Measurements from ENCODE around the gene RNF182.
"Not testable (repeated sequence)": the region's sequence is repeated elsewhere in the genome, so short reads cannot be mapped to it uniquely, and the experiment has no call there.

The RNF182 gene, protein sequence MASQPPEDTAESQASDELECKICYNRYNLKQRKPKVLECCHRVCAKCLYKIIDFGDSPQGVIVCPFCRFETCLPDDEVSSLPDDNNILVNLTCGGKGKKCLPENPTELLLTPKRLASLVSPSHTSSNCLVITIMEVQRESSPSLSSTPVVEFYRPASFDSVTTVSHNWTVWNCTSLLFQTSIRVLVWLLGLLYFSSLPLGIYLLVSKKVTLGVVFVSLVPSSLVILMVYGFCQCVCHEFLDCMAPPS

DNA sequence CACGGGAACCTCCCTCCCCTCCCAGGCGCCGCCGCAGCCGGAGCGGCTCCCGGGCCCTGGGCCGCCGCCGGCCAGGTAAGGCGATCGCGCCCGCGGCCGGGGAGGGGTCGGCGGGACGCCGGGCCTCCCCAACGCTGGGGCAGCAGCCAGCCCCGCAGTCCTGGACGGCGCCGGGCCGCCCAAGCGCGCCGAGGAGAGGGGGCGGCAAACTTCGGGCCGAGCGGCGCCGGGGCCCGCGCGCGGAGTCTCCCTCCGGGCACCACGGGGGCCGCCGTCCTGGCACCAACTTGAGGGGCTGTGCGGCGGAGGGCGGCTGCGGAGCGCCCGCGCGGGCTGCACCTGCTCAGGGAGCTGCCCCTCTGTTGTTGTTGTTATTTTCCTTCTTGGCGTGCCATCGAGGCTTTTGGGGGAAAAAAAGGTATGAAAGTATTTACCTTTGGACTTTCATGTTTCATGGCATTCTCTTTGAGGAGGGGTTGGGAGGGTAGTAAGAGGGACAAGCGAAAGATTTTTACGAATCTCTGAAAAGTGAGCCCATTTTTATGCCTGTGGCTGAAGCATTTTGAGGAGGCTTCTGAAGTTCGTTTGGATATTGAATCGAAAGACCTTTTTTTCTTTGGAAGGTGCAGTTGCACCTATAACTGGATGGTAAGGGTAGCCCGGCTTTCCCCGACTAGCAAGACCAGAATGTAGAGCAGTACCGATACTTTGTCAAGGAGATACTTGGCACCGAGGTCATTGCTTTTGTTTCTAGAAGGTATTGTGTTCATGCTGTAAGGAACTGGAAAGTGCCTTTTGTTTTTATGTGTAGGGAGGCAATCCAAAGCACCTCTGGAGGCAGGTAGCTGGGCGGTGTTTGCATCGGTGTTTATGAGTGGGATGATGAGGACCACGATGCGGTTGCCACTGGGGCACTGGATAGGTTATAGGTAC, at the start of gene RNF182:
RNF182 (plus strand) TSS at position 4 of the 933 bp plus-strand sequence. CDS start 52,168 bp downstream, outside the sequence.
- no peak for DNase-seq

DNA sequence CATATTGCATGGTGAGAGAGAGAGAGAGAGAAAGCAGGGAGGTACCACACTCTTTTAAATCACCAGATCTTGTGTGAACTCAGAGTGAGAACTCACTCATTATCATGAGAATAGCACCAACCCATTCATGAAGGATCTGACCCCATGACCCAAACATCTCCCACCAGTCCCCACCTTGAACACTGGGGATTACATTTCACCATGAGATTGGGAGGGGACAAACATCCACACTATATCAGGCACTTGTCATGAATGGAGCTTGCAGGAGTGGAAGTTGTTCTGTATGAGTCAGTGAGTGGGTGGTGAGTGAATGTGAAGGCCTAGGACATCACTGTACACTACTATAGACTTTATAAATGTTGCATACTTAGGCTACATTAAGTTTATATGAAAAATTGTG, 47.7 kb upstream of the RNF182 start:
- no peak for DNase-seq

DNA sequence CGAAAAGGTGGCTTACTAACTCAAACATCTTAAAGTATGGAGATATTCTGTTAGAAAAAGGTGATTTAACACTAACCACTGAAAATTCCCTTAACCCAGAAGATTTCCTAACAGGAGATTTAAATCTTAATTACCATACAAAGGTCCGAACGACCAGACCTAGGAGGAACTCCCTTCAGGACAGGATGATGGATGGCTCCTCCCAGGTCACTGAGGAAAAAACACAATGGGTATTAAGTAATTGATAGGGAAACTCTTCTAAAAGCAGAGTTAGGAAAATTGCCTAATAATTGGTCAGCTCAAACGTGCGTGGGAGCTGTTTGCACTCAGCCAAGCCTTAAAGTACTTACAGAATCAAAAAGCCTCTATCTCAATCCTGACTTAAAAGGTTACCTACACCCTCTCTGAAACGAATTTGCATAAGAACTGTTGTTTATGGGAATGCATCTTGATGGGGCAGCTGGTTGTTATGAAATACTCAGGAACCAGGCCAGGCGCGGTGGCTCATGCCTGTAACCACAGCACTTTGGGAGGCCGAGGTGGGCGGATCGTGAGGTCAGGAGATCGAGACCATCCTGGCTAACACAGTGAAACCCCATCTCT, 44.6 kb upstream of the RNF182 start:
- not testable (repeated sequence) for DNase-seq

DNA sequence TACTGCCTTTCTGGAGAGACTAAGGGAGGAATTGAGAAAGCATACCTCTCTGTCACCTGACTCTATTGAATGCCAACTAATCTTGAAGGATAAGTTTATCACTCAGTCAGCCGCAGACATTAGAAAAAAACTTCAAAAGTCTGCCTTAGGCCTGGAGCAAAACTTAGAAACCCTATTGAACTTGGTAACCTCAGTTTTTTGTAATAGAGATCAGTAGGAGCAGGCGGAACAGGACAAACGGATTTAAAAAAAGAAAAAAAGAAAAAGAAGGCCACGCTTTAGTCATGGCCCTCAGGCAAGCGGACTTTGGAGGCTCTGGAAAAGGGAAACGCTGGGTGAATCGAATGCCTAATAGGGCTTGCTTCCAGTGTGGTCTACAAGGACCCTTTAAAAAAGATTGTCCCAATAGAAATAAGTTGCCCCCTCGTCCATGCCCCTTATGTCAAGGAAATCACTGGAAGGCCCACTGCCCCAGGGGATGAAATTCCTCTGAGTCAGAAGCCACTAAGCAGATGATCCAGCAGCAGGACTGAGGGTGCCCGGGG, 43.1 kb upstream of the RNF182 start:
- no peak for DNase-seq

DNA sequence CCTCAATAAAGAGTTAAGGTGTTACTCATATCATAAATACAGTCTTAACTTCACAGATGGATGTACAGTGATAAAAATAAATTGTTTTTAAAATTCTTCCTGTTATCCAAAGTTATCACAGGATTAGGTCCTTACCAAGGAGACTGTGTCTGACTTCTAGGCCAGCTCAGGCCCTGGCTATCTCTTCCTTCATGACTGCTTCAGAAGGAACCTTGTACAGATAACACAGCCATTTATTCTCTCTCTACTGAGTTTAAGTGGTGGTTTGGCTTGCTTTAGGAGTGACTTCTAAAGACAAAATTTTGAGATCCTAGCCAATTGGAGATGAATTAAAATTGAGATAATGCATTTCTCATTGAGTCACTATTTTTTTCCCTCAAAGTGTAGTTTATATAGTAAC, 40.8 kb upstream of the RNF182 start:
- no peak for DNase-seq

DNA sequence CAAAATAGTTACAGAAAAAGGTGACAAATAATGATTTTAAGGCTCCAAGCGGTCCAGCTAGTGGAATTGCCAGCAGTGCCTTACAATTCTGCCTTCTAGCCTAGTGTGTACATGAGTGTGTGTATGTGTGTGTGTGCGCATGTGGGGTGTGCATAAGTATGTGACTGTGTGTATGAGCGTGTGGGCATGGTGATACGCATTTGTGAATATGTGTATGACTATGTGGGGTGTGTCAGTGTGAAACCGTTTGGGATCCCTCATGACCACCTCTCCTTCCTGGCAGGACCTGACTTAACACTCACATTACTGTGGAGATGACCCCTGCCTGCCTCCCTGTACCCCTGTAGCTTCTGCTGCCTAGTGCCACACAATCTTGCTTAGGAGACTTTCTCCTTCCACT, 40.4 kb upstream of the RNF182 start:
- no peak for DNase-seq

DNA sequence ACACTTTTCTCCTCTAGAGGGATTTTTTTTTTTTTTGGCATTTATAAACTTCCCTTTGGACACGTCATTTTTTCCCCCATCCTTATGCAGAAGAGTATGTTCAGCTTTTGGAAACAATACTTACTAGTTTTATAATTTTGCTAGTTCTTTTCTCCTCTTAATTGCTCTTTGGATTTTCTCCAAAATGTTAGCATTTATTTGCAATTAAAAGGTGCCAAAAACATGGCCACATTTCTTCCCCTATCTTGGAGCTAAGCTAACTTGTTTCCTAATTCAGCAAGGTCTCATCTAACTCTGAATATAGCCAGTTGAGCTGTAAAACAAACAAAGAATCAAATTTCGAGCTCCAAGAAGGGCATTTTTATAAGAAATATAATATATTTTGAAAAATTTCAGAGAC, 39.2 kb upstream of the RNF182 start:
- no peak for DNase-seq

DNA sequence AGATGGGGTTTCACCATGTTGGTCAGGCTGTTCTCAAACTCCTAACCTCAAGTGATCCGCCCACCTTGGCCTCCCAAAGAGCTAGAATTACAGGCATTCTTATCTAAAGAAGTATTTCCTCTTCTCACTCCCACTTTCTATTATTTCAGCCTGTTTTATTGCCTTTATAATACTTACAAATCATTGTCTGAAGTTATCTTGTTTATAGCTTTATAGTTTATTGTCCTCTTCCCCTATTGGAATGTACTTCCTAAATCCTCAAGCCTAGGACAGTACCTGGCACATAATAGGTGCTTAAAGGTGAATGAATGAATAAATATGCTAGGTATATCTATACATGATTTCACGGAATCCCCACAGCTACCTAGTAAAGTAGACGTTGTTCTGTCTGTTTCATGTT, 37.8 kb upstream of the RNF182 start:
- no peak for DNase-seq

DNA sequence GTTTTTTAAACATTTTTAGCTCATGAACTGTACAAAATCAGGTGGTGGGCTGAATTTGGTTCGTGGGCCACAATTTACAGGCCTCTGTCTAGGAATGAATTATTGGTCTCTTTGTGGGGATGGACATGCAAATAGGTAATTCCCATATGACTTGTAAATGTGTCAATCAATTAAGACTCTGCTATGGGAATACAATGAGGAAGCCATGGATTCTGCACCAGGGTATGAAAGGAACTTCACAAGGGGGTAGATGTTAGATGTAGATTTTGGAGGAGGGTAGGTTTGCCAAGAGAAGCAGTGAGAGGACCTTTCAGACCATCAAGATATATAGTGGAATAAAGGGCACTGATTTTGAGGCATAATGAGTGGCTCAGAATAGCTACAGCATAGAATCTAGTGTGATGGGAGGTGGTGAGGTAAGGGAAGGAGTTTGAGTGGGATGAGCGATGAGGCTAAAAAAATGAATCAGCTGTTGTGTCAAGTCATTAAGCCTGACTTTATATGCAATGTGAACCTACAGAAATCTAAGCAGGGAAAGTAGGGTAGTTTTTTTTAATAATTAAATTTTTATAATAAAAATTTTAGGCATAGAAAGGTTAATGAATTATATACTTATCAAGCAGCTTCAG, 32.6 kb upstream of the RNF182 start:
- no peak for DNase-seq

DNA sequence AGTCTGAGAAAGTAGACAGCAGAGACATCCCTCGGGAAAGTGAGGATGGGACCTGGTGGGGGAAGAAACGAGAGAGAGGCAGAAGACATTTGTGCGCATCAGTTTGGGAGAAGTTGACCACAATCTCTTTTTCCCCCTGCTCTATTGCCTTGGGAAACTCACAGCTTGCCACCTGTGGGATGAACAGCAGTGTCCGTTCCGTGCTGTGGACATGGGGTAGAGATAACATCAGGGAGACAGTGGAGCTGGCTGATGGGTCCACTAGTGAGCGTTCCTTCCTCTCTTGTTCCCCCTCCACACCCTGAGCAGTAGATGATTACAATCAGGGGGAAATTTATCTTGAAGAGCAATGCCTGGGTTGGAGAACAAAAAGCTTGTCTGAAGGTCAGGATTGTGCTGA, 21.8 kb upstream of the RNF182 start:
- DNase-seq, result no peak

DNA sequence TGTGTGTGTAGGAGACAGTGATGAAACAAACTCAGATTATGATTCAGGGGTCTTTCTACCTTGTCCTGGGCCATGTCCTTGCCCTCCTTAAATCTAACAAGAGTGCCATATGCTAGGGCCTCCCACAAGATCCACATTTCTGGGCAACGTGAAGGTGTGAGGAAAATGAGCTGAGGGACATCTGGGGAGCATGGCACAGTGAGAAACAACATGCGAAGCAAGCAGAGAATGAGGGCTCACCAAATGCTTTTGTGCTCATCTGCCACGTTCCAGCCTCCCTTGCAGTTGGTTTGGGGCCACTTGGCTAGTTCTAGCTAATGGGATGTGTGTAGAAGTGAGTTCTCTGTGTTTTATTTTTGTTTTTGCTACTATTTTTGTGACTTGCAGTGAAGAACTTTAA, 21.4 kb upstream of the RNF182 start:
- DNase-seq, result no peak

DNA sequence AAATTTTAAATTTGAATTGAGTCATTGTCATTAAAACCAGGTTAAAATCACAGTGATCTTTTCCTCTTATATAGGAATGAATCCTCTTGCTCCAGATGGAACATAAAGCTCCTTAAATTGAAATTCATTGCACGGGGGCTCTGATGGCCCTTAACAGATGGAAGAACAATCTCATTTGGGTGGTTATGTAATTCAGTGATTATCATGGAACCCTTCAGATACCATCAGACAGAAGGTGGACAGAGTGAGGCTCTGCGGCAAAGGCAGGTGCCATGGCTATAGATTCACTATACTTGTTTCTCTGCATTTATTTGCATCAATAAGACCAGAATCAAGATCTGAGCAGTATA, 17.8 kb upstream of the RNF182 start:
- DNase-seq, result peak; percentile 76

DNA sequence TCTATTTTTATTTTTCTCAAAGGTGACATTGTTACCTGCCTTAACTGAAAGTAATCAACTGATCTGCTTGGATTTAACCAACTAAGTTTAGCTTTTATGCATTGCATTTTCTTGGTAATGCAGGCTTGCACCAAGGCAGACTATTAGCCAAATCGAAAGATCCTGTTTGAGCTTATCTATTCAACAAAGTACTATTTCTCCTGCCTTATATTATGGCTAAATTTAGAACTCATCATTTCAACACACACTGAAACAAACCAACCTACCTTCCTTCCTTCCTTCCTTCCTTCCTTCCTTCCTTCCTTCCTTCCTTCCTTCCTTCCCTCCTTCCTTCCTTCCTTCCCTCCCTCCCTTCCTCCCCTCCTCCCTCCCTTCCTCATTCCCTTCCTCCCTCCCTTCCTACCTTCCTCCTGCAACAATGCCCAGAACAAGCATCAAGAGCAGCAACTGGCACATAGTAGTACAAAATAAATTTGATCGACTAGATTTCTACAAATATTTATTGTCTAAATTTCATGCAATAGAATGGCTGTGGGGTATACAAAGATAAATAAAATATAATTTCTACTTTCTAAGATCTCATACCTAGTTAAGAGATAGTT, 17.0 kb upstream of the RNF182 start:
- DNase-seq, result no peak

DNA sequence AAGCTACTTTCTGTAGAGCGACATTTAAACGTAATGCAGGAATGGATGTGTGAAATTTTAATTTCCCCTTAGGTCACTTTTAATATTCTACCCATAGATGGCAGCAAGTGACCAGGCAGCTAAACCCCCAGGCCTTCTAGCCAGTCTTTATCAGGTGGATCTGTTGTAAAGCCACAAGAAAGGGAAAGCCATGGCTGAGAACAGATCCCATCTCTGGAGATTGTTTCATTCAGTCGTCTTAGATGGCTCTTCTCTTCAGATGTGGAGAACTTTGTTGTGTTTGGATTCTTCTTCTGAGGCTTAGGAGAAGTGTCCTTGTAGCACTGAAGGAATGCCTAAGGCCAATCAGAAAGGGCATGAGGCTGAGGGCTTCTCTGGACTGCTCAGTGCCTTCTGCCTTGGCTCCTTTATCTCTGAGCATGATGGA, 15.8 kb upstream of the RNF182 start:
- no peak for DNase-seq

DNA sequence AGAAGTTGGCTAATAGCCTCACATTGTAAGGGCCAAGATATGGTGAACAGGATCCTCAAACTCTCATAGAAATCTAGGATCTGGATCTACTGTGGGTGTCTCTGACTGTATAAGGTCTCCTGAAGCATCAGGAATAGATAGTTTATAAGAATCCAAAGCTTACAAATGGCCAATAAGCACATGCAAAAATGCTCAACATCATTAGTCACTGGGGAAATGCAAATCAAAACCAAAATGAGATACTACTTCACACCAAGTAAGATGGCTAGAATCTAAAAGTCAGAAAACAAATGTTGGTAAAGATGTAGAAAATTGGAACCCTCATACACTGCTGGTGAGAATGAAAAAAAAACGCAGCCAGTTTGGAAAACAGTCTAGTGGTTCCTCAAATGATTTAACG, 14.3 kb upstream of the RNF182 start:
- no peak for DNase-seq

DNA sequence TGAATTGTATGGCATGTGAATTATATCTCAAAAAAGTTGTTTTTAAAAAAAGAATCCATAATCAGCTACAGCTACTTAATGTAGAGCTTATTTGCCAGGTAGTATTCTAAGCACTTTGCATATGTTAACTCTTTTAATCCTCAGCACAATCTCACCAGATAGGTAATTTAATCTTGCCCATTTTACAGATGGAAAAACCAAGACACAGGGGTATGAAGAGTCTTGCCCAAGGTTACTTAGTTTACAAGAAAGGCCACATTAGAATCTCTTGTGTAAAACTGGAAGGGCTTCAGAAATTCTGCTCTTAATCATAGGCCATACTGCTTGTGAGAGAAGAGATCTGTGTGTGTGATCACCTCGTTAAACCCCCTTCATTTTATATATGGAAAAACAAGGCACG, 13.4 kb upstream of the RNF182 start:
- DNase-seq, result no peak

DNA sequence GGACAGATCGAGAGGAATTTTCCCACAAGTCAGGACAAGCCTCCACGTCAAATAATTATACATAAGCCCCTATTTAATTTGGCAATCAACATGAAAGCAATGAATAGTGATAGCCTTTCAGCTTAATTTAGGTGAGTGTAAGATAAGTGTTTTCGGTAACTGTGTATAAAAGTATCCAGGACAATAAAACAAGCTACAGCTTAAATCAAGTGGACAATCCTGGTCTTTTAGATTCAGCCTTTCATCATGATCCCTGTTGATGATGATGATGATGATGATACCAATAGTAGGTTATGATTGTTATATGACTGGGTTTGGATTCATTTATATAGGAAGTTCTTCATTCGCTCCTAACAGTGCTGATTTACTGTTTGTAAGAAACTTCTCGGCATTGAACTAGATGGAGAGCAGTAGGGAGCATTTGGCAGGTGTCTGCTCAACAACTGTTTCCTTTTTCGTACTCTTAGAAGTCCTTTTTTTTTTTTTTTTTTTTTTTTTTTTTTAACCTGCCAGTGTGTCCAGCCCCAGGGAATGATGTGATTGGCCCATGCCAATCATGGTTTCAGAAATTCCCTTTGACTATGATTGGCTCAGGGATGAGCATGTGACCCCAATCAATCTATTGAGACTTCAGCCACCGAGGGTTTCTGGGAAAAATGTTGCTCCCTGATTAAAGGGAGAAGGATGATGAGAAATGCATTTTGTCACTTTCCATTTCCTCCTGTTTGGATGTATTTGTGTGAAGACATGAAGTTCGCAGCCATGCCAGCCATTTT, 11.3 kb upstream of the RNF182 start:
- no peak for DNase-seq

DNA sequence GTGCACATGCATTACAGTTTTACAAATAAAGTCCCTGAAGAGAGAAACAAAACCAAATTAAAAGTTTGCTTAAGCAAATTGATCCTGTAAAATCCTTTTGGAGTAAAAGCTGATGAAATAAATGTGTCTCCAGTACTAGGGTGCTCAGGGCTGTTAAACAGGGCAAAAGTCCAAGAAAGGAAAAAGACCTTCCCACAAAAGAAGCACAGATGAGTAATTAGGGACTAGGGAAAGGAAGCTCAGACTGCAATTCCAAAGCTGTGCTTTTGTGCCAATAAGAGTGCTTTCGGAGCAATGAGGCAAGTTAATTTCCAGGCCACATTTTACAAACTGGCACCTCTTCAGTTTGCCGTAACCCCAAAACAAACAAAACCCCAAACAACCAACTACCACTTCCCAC, 10.4 kb upstream of the RNF182 start:
- no peak for DNase-seq

DNA sequence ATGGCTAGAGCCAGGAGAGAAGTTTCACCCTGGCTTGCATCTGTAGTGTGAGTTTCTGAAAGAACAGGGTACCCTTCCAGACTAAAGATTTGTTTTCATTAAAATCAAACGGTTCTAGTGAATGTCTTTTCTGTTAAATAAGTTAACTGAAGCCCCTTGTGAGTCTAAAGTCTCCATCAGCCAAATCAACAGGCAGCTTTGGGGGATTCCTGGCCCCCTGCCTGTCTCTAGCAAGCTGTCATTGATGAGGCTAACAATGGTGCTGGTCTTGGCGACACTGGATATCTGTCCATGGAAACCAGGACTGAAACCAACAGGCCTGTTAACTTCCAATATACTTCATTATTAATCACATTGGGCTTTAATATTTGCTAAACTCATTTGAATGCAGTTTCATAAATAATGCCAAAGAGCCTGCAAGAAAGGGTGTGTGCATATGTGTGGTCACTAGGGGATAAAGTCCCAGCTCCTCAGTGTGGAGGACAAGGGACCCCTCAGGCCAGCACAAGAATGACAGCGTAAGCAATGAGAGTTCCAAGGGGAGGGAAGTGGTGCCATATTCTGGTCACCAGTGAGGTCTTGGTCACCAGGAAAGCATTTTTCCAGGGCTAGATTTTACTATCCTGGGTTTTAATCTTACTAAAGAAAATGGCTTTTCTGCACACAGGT, 9.1 kb upstream of the RNF182 start:
- no peak for DNase-seq

DNA sequence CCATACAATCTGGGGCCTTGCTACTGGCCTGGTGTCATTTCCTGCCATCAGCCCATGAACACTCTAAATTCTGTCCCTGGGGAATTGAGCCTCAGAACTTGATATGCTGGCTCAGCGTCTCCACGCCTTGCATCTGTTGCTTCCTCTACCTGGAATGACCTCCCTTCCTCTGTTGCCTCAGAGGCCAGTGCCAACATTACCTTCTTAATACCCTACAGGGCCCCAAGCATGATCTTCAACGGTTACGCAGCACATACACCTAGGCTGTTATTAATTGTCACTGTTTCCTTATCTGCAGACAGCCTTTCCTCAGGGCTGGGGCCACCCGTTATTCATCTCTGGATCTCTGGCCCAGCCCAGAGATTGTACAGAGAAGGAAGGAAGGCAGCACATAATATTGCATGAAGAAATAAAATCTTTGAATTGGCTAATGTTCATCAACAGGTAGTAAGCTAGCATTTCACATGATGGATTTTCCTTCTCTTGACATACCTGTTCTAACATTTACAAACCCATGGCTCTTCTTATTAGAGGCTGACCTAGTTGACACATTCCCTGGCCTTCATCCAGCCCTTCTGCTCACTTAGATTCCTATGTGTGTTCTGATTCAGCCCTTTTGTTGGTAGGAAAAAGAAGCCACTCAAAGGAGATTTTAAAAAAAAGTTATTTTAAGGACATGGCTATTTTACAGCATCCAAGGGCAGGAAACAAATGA, 8.4 kb upstream of the RNF182 start:
- no peak for DNase-seq

DNA sequence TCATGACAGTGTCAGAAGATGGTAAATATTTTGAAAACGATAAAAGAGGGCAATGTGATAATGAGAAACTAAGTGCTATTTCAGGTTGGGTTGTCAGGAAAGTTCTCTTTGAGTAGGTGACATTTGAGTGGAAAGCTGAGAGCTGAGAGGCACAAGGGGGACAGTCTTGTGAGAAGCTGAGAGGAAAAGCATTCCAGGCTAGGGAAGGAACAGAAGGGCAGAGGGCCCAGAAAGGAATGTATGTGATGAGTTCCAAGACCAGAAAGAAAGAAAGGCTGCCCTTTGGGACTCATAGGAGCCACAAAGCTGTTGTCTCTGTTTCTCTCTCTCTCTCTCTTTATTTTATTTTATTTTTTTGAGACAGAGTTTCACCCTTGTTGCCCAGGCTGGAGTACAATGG, 7.6 kb upstream of the RNF182 start:
- DNase-seq, result no peak
